ENCODE measurements around the gene BTBD9.

BTBD9 gene

GRCh38 chr6:38552121-38552520 lies 87.6 kb downstream of the BTBD9 start:
- no peak for DNase-seq

GRCh38 chr6:38549795-38550194 lies 89.9 kb downstream of the BTBD9 start:
- no peak for DNase-seq

GRCh38 chr6:38549180-38549579 lies 90.5 kb downstream of the BTBD9 start:
- no peak for DNase-seq

- no peak for DNase-seq
These were observed 96.7 kb downstream of the BTBD9 start for GRCh38 chr6:38543022-38543421.

GRCh38 chr6:38542031-38542430 lies 97.7 kb downstream of the BTBD9 start:
- no peak for DNase-seq

GRCh38 chr6:38533064-38533463 lies 106.7 kb downstream of the BTBD9 start:
- no peak for DNase-seq

GRCh38 chr6:38531134-38531533 lies 108.6 kb downstream of the BTBD9 start:
- DNase-seq: no peak

- DNase-seq: no peak
These were observed 111.3 kb downstream of the BTBD9 start for GRCh38 chr6:38528196-38528965.

- DNase-seq: no peak
These were observed 112.4 kb downstream of the BTBD9 start for GRCh38 chr6:38527371-38527770.

- DNase-seq: no peak
These were observed 113.8 kb downstream of the BTBD9 start for GRCh38 chr6:38525888-38526287.

GRCh38 chr6:38524436-38525145 lies 115.1 kb downstream of the BTBD9 start:
- DNase-seq: no peak

- DNase-seq: no peak
These were observed 117.4 kb downstream of the BTBD9 start for GRCh38 chr6:38522322-38522721.

GRCh38 chr6:38518511-38519304 lies 121.0 kb downstream of the BTBD9 start:
- no peak for DNase-seq

- peak; percentile 65 for DNase-seq
These were observed 122.7 kb downstream of the BTBD9 start for GRCh38 chr6:38517005-38517404.

- no peak for DNase-seq
These were observed 125.3 kb downstream of the BTBD9 start for GRCh38 chr6:38514399-38514798.

- DNase-seq: peak; percentile 59
These were observed 127.5 kb downstream of the BTBD9 start for GRCh38 chr6:38512211-38512610.

- DNase-seq: peak; percentile 67
These were observed 129.5 kb downstream of the BTBD9 start for GRCh38 chr6:38510205-38510604.

GRCh38 chr6:38509713-38510112 lies 130.0 kb downstream of the BTBD9 start:
- peak; percentile 87 for DNase-seq

- peak; percentile 41 for DNase-seq
These were observed 130.8 kb downstream of the BTBD9 start for GRCh38 chr6:38508894-38509293.

- DNase-seq: peak; percentile 42
These were observed 131.4 kb downstream of the BTBD9 start for GRCh38 chr6:38508286-38508685.

- DNase-seq: no peak
These were observed 132.6 kb downstream of the BTBD9 start for GRCh38 chr6:38507173-38507572.

GRCh38 chr6:38505826-38506225 lies 133.9 kb downstream of the BTBD9 start:
- DNase-seq: no peak

- no peak for DNase-seq
These were observed 134.7 kb downstream of the BTBD9 start for GRCh38 chr6:38504996-38505395.
